ENCODE data around the gene OR2T27.
"Not testable (repeated sequence)": the region's sequence is repeated elsewhere in the genome, so short reads cannot be mapped to it uniquely, and the experiment has no call there.

Gene OR2T27

GRCh38 chr1:248655354-248655753, at the start of gene OR2T27:
Gene OR2T27, minus strand, starts transcription at chr1:248655528. Its CDS starts 4,644 bp downstream, at chr1:248650884.
- not testable (repeated sequence) for DNase-seq (ENCODE audit: low read depth)

GRCh38 chr1:248704606-248705005, 49.3 kb upstream of the OR2T27 start:
- H3K4me3 ChIP-seq (ENCODE audit: control insufficient read depth, low read depth, low read length): no peak overlapping the region
- TF ChIP-seq CTCF (conservative IDR thresholded peaks at IDR 0.05; ENCODE audit: control insufficient read depth, insufficient read depth, low read depth, low read length): no peak

More at GRCh38 chr1:248655354-248655753, at the start of gene OR2T27:
- not testable (repeated sequence) for H3K4me3 ChIP-seq (ENCODE audit: control insufficient read depth, low read depth, low read length)

GRCh38 chr1:248703674-248704073, 48.3 kb upstream of the OR2T27 start:
- no peak for TF ChIP-seq CTCF (conservative IDR thresholded peaks at IDR 0.05; ENCODE audit: control insufficient read depth, insufficient read depth, low read depth, low read length)
- no peak for DNase-seq (ENCODE audit: low read depth)
- no peak overlapping the region for H3K4me3 ChIP-seq (ENCODE audit: control insufficient read depth, low read depth, low read length)

More at GRCh38 chr1:248704606-248705005, 49.3 kb upstream of the OR2T27 start:
- no peak for DNase-seq (ENCODE audit: low read depth)

- H3K4me3 ChIP-seq (ENCODE audit: control insufficient read depth, low read depth, low read length): no peak within 1 kb of the TSS
- DNase-seq (ENCODE audit: low read depth): no peak
- no peak for TF ChIP-seq CTCF (conservative IDR thresholded peaks at IDR 0.05; ENCODE audit: control insufficient read depth, insufficient read depth, low read depth, low read length)
Measured at GRCh38 chr1:248702714-248703113, 47.4 kb upstream of the OR2T27 start, which contains the start of gene OR14I1. Gene OR14I1, minus strand, starts transcription at chr1:248702766.

GRCh38 chr1:248699099-248699498, 43.8 kb upstream of the OR2T27 start:
- H3K4me3 ChIP-seq (ENCODE audit: control insufficient read depth, low read depth, low read length): no peak overlapping the region
- no peak for TF ChIP-seq CTCF (conservative IDR thresholded peaks at IDR 0.05; ENCODE audit: control insufficient read depth, insufficient read depth, low read depth, low read length)
- no peak for DNase-seq (ENCODE audit: low read depth)

- no peak overlapping the region for H3K4me3 ChIP-seq (ENCODE audit: control insufficient read depth, low read depth, low read length)
- no peak for TF ChIP-seq CTCF (conservative IDR thresholded peaks at IDR 0.05; ENCODE audit: control insufficient read depth, insufficient read depth, low read depth, low read length)
- DNase-seq (ENCODE audit: low read depth): no peak
Measured at GRCh38 chr1:248697907-248698306, 42.6 kb upstream of the OR2T27 start.

GRCh38 chr1:248696774-248697173, 41.4 kb upstream of the OR2T27 start:
- TF ChIP-seq CTCF (conservative IDR thresholded peaks at IDR 0.05; ENCODE audit: control insufficient read depth, insufficient read depth, low read depth, low read length): no peak
- DNase-seq (ENCODE audit: low read depth): no peak
- no peak overlapping the region for H3K4me3 ChIP-seq (ENCODE audit: control insufficient read depth, low read depth, low read length)
